GM06990 (cell line): ENCODE results near the gene CXCL17.

ENCODE experiments used
- DNase-seq: peaks from one replicate; pipeline ENCODE4 v3.0.0-alpha.2; 2011; ENCODE audit not compliant: insufficient read length; ENCODE audit errors: extremely low read depth
- H3K27me3 ChIP-seq: replicated peaks from 2 replicates; pipeline ENCODE4 v1.6.0; 2011; ENCODE audit warnings: low read length; ENCODE audit not compliant: control insufficient read depth, insufficient read depth
- H3K36me3 ChIP-seq: 2 replicates; pipeline ENCODE4 v1.5.1; 2011; ENCODE audit warnings: low read length; ENCODE audit not compliant: control insufficient read depth, insufficient read depth
- H3K4me3 ChIP-seq: replicated peaks from 2 replicates; pipeline ENCODE4 v1.5.1; 2011; ENCODE audit warnings: low read depth, mild to moderate bottlenecking, control low read depth, low read length
- CTCF ChIP-seq: IDR thresholded peaks from 2 replicates; pipeline ENCODE4 v1.5.1; 2011; ENCODE audit warnings: low read length, control low read depth, mild to moderate bottlenecking, inconsistent platforms; ENCODE audit not compliant: insufficient read depth, poor library complexity, severe bottlenecking

Gene CXCL17

GRCh38 chr19:42412227-42412626 is 30.5 kb downstream of the CXCL17 start:
- Histone ChIP-seq H3K4me3 (no peak overlapping the region), H3K27me3 (no peaks in the 10 kb centered on the region), H3K36me3 (peaks cover 10% of the 10 kb centered on the region)
- no peak for DNase-seq
- no peak for TF ChIP-seq CTCF

GRCh38 chr19:42411581-42412178 is 31.1 kb downstream of the CXCL17 start:
- peaks cover 10% of the 10 kb centered on the region for H3K36me3 ChIP-seq
- no peaks in the 10 kb centered on the region for H3K27me3 ChIP-seq
- TF ChIP-seq CTCF = no peak
- DNase-seq = no peak
- H3K4me3 ChIP-seq = no peak overlapping the region

- Histone ChIP-seq H3K36me3 (peaks cover 16% of the 10 kb centered on the region), H3K27me3 (no peaks in the 10 kb centered on the region)
- no peak for TF ChIP-seq CTCF
These were observed 32.4 kb downstream of the CXCL17 start for GRCh38 chr19:42410371-42410770.

GRCh38 chr19:42409477-42409876 is 33.3 kb downstream of the CXCL17 start:
- peaks cover 16% of the 10 kb centered on the region for H3K36me3 ChIP-seq
- H3K27me3 ChIP-seq = no peaks in the 10 kb centered on the region
- no peak for DNase-seq
- TF ChIP-seq CTCF = no peak
- H3K4me3 ChIP-seq = no peak overlapping the region

More at GRCh38 chr19:42410371-42410770, 32.4 kb downstream of the CXCL17 start:
- H3K4me3 ChIP-seq = no peak overlapping the region
- no peak for DNase-seq

GRCh38 chr19:42407816-42408175 is 35.0 kb downstream of the CXCL17 start:
- no peak overlapping the region for H3K4me3 ChIP-seq
- TF ChIP-seq CTCF = no peak
- peaks cover 16% of the 10 kb centered on the region for H3K36me3 ChIP-seq
- no peaks in the 10 kb centered on the region for H3K27me3 ChIP-seq
- DNase-seq = no peak

- H3K27me3 ChIP-seq = no peaks in the 10 kb centered on the region
- TF ChIP-seq CTCF = no peak
- no peak for DNase-seq
- no peak overlapping the region for H3K4me3 ChIP-seq
- H3K36me3 ChIP-seq = peaks cover 14% of the 10 kb centered on the region
These were observed 35.5 kb downstream of the CXCL17 start for GRCh38 chr19:42407085-42407815.
